GM20431 (cell line): ENCODE results near the gene TRAPPC14.
"Not testable (repeated sequence)": the region's sequence is repeated elsewhere in the genome, so short reads cannot be mapped to it uniquely, and the experiment has no call there.

ENCODE experiments used
- in situ Hi-C: fragments of 300-500 bp; cut with MseI, MboI; formaldehyde crosslinking; loops from one replicate; pipeline ENCODE4 v1.15.0; 2020; ENCODE audit warnings: low sequenced_read_pairs; ENCODE audit not compliant: unreplicated experiment

The TRAPPC14 gene, protein sequence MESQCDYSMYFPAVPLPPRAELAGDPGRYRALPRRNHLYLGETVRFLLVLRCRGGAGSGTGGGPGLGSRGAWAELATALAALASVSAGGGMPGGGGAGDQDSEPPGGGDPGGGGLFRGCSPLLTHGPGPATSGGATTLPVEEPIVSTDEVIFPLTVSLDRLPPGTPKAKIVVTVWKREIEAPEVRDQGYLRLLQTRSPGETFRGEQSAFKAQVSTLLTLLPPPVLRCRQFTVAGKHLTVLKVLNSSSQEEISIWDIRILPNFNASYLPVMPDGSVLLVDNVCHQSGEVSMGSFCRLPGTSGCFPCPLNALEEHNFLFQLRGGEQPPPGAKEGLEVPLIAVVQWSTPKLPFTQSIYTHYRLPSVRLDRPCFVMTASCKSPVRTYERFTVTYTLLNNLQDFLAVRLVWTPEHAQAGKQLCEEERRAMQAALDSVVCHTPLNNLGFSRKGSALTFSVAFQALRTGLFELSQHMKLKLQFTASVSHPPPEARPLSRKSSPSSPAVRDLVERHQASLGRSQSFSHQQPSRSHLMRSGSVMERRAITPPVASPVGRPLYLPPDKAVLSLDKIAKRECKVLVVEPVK

DNA sequence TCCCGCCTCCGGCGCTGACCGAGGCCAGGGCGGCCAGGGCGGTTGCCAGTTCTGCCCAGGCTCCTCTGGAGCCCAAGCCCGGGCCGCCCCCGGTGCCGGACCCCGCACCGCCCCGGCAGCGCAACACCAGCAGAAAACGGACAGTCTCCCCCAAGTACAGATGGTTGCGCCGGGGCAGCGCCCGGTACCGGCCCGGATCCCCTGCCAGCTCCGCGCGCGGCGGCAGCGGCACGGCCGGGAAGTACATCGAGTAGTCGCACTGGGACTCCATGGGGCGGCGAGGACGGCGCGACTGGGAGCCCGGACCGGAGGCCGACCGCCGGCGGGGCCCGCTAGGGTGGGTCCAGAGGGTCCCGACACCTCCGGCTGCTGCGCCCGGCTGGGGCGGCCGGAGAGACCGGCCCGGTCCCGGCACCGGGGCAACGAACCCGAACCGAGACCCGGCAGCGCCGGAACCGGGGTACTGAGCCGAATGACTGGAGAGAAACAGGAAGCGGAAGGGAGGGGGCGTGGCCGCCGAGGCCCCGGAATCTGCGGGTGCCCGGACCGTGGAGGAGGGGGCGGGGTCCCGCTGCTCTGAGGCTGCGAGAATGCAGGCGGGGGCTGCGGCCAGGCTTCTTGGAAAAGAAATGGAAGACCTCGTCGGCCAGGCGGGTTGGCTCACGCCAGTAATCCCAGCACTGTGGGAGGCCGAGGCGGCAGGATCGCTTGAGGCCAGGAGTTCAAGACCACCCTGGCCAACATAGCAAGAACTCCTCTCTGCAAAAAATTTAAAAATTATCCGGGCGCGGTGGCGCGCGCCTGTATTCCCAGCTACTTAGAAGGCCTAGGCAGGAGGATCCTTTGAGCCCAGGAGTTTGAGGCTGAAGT, at the start of gene TRAPPC14:
TRAPPC14 (minus strand) TSS at position 495 of the 870 bp plus-strand sequence; CDS start at position 271, 224 bp downstream.
- in situ Hi-C loops = no loop called here

DNA sequence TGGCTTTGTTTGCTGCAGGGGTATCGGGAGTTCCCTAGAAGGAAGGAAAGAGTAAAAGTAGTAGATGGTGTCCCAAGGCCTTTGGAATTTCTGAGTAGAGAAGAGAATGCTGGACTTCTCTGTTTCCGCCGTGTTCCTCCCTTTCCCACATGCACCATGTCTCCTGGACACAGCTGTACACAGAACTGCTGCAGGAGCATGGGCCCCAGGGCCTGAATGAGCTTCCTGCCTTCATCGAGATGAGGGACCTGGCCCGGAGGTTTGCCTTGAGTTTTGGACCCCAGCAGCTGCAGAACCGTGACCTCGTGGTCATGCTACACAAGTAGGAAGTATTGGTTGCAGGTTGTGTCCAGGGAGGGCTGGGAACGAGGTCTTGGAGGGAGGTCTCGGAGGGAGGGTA, 45.9 kb upstream of the TRAPPC14 start:
- in situ Hi-C loops = no loop called here

DNA sequence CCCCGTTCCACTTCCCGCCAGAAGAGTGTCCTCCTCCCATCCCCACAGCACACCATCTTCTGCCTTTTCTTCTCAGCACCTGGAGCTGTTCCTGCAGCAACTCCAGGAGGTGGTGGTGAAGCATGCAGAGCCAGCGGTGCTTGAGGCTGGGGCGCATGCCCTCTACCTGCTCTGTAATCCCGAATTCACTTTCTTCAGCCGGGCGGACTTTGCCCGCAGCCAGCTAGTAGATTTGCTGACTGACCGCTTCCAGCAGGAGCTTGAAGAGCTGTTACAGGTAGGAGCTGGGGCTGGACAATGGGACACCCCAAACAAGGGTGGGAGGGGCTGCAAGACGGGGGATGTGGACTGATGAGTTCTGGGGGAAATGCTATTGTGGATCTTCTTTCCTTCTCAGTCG, 42.2 kb upstream of the TRAPPC14 start:
- in situ Hi-C loops = no loop called here

DNA sequence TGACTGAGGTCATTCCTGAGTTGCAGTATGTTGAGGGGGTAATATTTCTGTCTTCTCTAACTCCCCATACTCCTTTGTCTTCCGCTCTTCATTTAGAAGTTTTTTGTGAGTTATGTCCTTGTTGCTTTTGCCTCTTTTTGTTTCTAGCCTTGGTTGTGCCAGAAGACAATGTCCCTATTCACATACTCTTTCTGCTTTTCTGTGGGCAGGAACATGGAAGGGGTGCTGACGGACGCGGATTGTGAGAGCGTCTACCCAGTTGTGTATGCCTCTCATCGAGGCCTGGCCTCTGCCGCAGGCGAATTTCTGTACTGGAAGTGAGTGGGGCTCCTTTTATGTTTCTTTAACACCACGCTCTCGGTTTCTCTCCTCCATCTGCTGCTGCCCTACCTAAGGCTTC, 39.7 kb upstream of the TRAPPC14 start:
- in situ Hi-C loops = no loop called here

- in situ Hi-C loops = not testable (repeated sequence)
These were observed 37.4 kb upstream of the TRAPPC14 start for GRCh38 chr7:100195901-100196322.

GRCh38 chr7:100195222-100195621, 36.7 kb upstream of the TRAPPC14 start:
- in situ Hi-C loops = no loop called here

- in situ Hi-C loops = no loop called here
These were observed 34.4 kb upstream of the TRAPPC14 start for GRCh38 chr7:100192969-100193368.

- in situ Hi-C loops = not testable (repeated sequence)
These were observed 33.8 kb upstream of the TRAPPC14 start for GRCh38 chr7:100192281-100192862.

GRCh38 chr7:100191775-100192174, 33.3 kb upstream of the TRAPPC14 start:
- in situ Hi-C loops = no loop called here

DNA sequence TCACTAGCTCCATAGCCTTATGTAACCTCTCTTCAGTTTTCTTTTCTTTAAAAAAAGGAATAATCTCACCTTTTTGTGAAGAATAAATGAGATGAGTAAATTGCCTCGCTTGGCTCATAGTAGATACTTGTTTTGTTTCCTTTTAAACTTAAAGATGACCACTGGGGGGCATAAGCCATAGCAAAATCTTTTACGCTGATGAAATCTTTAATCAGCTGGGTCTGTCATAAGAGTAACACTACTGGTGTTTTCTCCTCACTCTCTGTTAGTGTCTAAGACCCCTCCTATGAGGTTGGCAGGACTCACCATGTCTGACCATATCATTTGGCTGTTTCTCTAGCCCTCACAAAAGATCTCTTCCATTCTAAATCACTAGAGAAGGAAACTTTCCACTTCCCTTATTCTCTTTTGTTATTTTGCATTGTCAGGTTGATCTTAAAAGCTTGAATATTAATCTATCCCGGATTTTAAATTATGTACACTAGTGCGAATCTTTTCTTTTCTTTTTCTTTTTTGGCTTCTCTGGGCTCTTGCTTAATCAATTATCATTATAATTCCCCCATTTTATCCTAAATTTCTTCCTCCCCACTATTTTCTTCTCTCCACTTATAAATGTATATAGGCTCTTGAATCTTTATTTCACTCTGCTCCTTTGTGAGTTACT, 31.7 kb upstream of the TRAPPC14 start:
- in situ Hi-C loops = no loop called here

DNA sequence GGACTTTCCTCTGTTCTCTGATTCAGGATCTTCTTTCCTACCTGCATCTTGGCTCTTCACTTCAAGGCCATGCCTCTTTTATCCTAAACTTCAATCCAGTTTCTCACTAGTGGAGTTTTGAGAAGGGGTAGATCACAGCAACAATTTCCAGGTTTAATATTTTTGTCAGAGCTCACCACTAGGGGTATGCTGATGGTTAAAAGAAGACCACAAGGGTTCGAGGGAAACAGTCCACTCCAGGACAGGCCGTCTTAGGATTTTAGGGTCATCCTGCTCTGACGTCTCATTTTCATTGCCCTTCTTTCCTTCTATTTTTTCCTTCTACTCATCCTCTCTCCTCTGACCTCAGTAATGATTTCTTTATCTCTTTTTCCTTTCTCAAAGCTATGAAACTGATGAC, 30.5 kb upstream of the TRAPPC14 start:
- in situ Hi-C loops = no loop called here

GRCh38 chr7:100185726-100186125, 27.2 kb upstream of the TRAPPC14 start:
- in situ Hi-C loops = no loop called here

- in situ Hi-C loops = not testable (repeated sequence)
These were observed 24.6 kb upstream of the TRAPPC14 start for GRCh38 chr7:100183090-100183489.

DNA sequence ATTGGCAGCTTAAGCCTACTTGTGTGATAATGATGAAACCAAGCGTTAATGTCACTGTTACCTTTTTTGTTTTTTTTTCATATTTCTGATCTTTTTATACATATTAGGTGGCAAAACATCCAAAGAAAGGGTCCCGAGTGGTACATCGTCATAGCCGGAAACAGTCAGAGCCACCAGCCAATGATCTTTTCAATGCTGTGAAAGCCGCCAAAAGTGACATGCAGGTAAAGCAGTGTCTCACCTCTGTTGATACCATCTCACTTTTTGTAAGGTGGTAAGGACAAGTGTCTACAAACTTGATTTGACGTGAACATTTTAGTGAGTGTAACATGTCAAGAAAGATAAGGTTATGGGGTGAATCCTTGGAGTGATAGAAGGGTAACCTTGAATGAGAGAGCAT, 24.1 kb upstream of the TRAPPC14 start:
- in situ Hi-C loops = not testable (repeated sequence)

GRCh38 chr7:100180084-100180483, 21.6 kb upstream of the TRAPPC14 start:
- in situ Hi-C loops = not testable (repeated sequence)

- in situ Hi-C loops = no loop called here
These were observed 18.8 kb upstream of the TRAPPC14 start, which contains the start of the genes GPC2 and STAG3 for GRCh38 chr7:100177045-100178001. GPC2 (minus strand) TSS chr7:100177381; CDS start chr7:100177199, 182 bp downstream. STAG3 (plus strand) TSS chr7:100177918; CDS start chr7:100180557, 2,639 bp downstream.

DNA sequence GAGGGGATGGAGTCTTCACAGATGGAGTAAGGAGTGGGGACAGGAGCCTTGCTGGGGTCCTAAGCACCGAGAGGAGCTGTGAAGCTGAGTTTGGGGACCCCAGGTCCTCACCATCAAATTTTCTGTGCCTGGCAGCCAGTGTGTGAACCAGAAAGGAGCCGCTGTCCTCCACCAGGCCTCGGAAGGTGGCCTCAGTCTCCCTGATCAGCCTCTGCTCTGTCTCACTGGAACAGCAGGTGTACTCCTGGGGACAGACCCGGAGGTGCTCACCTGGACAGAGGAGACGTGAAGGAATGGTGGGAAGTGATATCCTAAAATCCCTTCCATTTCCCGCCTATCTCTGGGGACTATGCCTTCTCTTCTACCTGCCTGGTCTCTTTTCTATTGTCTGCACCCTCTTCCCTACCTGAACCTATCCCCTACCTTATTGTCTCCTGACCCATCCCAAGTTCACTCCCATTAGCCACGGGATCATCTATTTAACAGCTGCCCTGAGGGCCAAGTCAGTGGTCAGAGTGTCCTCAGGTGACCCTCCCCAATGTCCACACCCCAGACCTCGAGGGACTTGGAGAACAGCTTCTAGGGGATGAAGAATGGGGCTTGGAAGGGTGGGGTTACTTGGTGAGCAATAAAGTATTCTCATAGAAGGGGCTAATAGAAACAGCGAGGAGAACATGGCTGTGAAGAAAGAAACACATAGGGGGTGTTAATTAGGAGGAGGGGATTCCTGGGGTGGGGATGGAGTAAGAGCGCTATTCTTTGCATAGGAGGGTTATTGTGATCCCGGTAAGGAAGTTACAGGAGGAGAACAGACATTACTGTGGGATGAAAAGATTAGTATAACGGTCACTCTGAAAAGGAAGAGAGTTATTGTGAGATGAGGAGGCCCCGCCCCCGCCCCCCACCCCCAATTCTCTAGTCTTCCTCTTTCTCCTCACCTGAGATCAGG, 17.8 kb upstream of the TRAPPC14 start:
- in situ Hi-C loops = no loop called here
